HepG2 (cell line): ENCODE measurements around the gene TRMT112. TPM values are rescaled to one million over a fixed set of nuclear protein-coding genes. Genes with fewer than 3 reads are reported as not detected.

Experiments
- ATAC-seq: fragments of 200-7000 bp; cut with Tn5 transposase; 3 replicates; pipeline ENCODE4 v1.9.1; 2020; ENCODE audit warnings: mild to moderate bottlenecking, moderate library complexity
- BruUV-seq: library from RNA; stranded (reverse); fragments of 400-500 nt; replicated peaks from 2 replicates; lab custom pipeline; 2021; lab: Mats Ljungman, UMichigan
- CTCF ChIA-PET: fragments of 300-600 bp; formaldehyde crosslinking; extraction: SDS; loops from one replicate; lab custom pipeline; 2021; ENCODE audit warnings: low total read pairs, inconsistent platforms, low intra/inter-chr PET ratio; lab: Yijun Ruan, JAX
- POLR2A ChIA-PET: fragments of 350-600 bp; sonication (Branson Sonifier 250); formaldehyde crosslinking; loops from one replicate; lab custom pipeline; 2020; ENCODE audit warnings: antibody characterized with exemption, inconsistent platforms; lab: Yijun Ruan, JAX
- DNase-seq: peaks from one replicate; pipeline ENCODE4 v3.0.0-alpha.2; 2015; ENCODE audit warnings: low spot score
- FAIRE-seq: peaks from 3 replicates; lab custom pipeline; 2011; peaks lifted over from hg19 to GRCh38; lab: Jason Lieb, UNC
- H2AFZ ChIP-seq: one replicate; pipeline ENCODE4 v1.6.1; 2011; ENCODE audit warnings: low read length, inconsistent platforms
- H3K27ac ChIP-seq: fragments of 300-600 bp; 3 replicates; pipeline ENCODE4 v1.8.0; 2011; ENCODE audit warnings: mixed run types, mild to moderate bottlenecking, mixed read lengths, low read length, inconsistent platforms; ENCODE audit not compliant: insufficient read depth; ENCODE audit errors: extremely low read length
- H3K27me3 ChIP-seq, 2 experiments: fragments of 200-600 bp in 1 of 2; 2 replicates in 1 of 2; 3 replicates in 1 of 2; pipeline versions ENCODE4 v1.6.0 to v1.8.0; 2011; ENCODE audit warnings: low read length in 2 of 2, mild to moderate bottlenecking in 2 of 2, moderate library complexity in 2 of 2, inconsistent platforms in 1 of 2; ENCODE audit not compliant: insufficient read depth in 2 of 2, control insufficient read depth in 1 of 2
- H3K36me3 ChIP-seq, 2 experiments: fragments of 200-600 bp in 1 of 2; replicated peaks in 1 of 2; 2 replicates in 1 of 2; 3 replicates in 1 of 2; pipeline versions ENCODE4 v1.5.1 to v1.8.0; 2011; ENCODE audit warnings: low read length in 2 of 2, inconsistent platforms in 1 of 2; ENCODE audit not compliant: insufficient read depth in 2 of 2, control insufficient read depth in 1 of 2
- H3K4me1 ChIP-seq: 2 replicates; pipeline ENCODE4 v1.5.1; 2012; ENCODE audit warnings: low read length, inconsistent platforms; ENCODE audit not compliant: insufficient read depth
- H3K4me2 ChIP-seq: 2 replicates; pipeline ENCODE4 v1.6.0; 2011; ENCODE audit warnings: low read depth, low read length, inconsistent platforms
- H3K4me3 ChIP-seq, 3 experiments: fragments of 200-600 bp in 1 of 3; sonication (generic), shearing (Covaris generic) in 1 of 3; replicated peaks in 1 of 3; 2 replicates each; pipeline ENCODE4 v1.5.1; 2011 to 2016; ENCODE audit warnings: low read length in 3 of 3, inconsistent platforms in 2 of 3, low read depth in 2 of 3, mild to moderate bottlenecking in 2 of 3, control low read depth in 1 of 3, mixed read lengths in 1 of 3; ENCODE audit not compliant: insufficient read depth in 1 of 3
- H3K79me2 ChIP-seq: one replicate; pipeline ENCODE4 v1.6.1; 2011; ENCODE audit warnings: low read length, inconsistent platforms; ENCODE audit not compliant: insufficient read depth
- H3K9ac ChIP-seq: 2 replicates; pipeline ENCODE4 v1.6.0; 2011; ENCODE audit warnings: mild to moderate bottlenecking, low read depth, low read length, inconsistent platforms; ENCODE audit not compliant: insufficient read depth
- H3K9me3 ChIP-seq: 2 replicates; pipeline ENCODE4 v1.5.1; 2012; ENCODE audit warnings: mild to moderate bottlenecking, low read length
- H4K20me1 ChIP-seq: 2 replicates; pipeline ENCODE4 v1.6.0; 2011; ENCODE audit warnings: inconsistent platforms, mild to moderate bottlenecking, low read length, moderate library complexity; ENCODE audit not compliant: insufficient read depth
- AHR ChIP-seq: IDR thresholded peaks from 2 replicates; pipeline ENCODE4 v1.6.1; 2018; ENCODE audit warnings: missing genetic modification reagents, missing compliant biosample characterization
- ATM ChIP-seq: fragments of 450-650 bp; IDR thresholded peaks from 2 replicates; pipeline ENCODE4 v1.7.1; 2017; ENCODE audit warnings: mild to moderate bottlenecking, borderline replicate concordance
- CCDC6 ChIP-seq: sonication (generic); formaldehyde crosslinking; IDR thresholded peaks from 2 replicates; pipeline ENCODE4 v1.8.1; 2022; ENCODE audit warnings: mild to moderate bottlenecking, missing genetic modification reagents, moderate library complexity
- DMAP1 ChIP-seq: IDR thresholded peaks from 2 replicates; pipeline ENCODE4 v1.6.1; 2016
- DR1 ChIP-seq: sonication (generic); formaldehyde crosslinking; IDR thresholded peaks from 2 replicates; pipeline ENCODE4 v1.8.0; 2021; ENCODE audit warnings: mild to moderate bottlenecking, missing genetic modification reagents, inconsistent platforms
- MAF1 ChIP-seq: sonication (generic); formaldehyde crosslinking; IDR thresholded peaks from 2 replicates; pipeline ENCODE4 v1.5.0; 2020; ENCODE audit warnings: missing genetic modification reagents, borderline replicate concordance
- MYNN ChIP-seq: sonication (generic); formaldehyde crosslinking; IDR thresholded peaks from 2 replicates; pipeline ENCODE4 v1.4.0; 2020; ENCODE audit warnings: mild to moderate bottlenecking, low read depth, missing genetic modification reagents
- PATZ1 ChIP-seq: sonication (generic); formaldehyde crosslinking; IDR thresholded peaks from 2 replicates; pipeline ENCODE4 v1.4.0; 2020; ENCODE audit warnings: missing genetic modification reagents
- U2AF1 ChIP-seq: fragments of 200-400 bp; formaldehyde crosslinking; optimal IDR thresholded peaks from 2 replicates; pipeline ENCODE3; 2017; ENCODE audit warnings: mild to moderate bottlenecking, low read depth, low read length
- ZNF451 ChIP-seq: sonication (generic); formaldehyde crosslinking; IDR thresholded peaks from 2 replicates; pipeline ENCODE4 v1.5.0; 2020; ENCODE audit warnings: mild to moderate bottlenecking, missing genetic modification reagents
- WGBS: methylation state at CpG from one replicate; pipeline ENCODE4 v1.1.6; 2017; ENCODE audit warnings: low lambda C conversion rate; 5-methylcytosine and 5-hydroxymethylcytosine counted together
- in situ Hi-C: cut with HindIII; loops from 2 replicates; pipeline ENCODE4 v1.10.0; 2017; ENCODE audit warnings: low pct_unique_long_range_greater_than_20kb; ENCODE audit not compliant: extremely low pct_ligation_motif_present
- intact Hi-C: fragments of 100-400 bp; cut with micrococcal nuclease; formaldehyde crosslinking; loops from one replicate; pipeline ENCODE4 v1.10.0; 2022; ENCODE audit not compliant: unreplicated experiment
- polyA plus RNA-seq, 8 experiments: library from polyadenylated mRNA; depleted of rRNA in 3 of 8; stranded (reverse) in 7 of 8; unstranded in 1 of 8; fragments of >200 nt; fragmentation: Illumina TruSeq in 4 of 8; extraction: Trizol in 4 of 8; gene quantifications; 2 replicates each; pipeline versions ENCODE4 v1.2.1 to v1.2.3, GENCODE V29; 2011 to 2016; ENCODE audit warnings: low read depth in 4 of 8, missing spikeins in 1 of 8, mixed read lengths in 1 of 8; ENCODE audit not compliant: insufficient read depth in 1 of 8
- total RNA-seq, 5 experiments: library from RNA; depleted of rRNA; stranded (reverse); fragments of >200 nt; fragmentation: Illumina TruSeq; extraction: Trizol; gene quantifications; 2 replicates each; pipeline ENCODE4 v1.2.3, GENCODE V29; 2016; ENCODE audit warnings: low read depth in 1 of 5
- TF ChIP-seq, protein P1 (sequence below): sonication (generic); formaldehyde crosslinking; IDR thresholded peaks from 2 replicates; pipeline ENCODE4 v1.4.0; 2020; ENCODE audit warnings: missing genetic modification reagents, mild to moderate bottlenecking, borderline replicate concordance
- TF ChIP-seq, protein P2 (sequence below): sonication (generic); formaldehyde crosslinking; IDR thresholded peaks from 2 replicates; pipeline ENCODE4 v1.5.0; 2020; ENCODE audit warnings: mild to moderate bottlenecking, missing genetic modification reagents, borderline replicate concordance

TRMT112 gene
- total and polyA plus RNA-seq, 2 of the 13 experiments (the other 11 are each of a cell fraction or from before 2014, with no cell fraction given), result 186 to 409 TPM

GRCh38 chr11:64321533-64321932 is 4.2 kb upstream of the TRMT112 start:
- no TSS peak for BruUV-seq
- no peaks in the 10 kb centered on the region for H3K9me3 ChIP-seq
- peaks cover 1 to 15% of the 10 kb centered on the region in 2 experiments; a peak in 1 of 5 replicates for H3K36me3 ChIP-seq
- peaks cover 12% of the 10 kb centered on the region for H3K79me2 ChIP-seq
- CTCF ChIA-PET, result no interaction called here
- WGBS, result 96% methylated on average over 4 of the region's 5 CpGs
- H3K27me3 ChIP-seq, result no peaks in the 10 kb centered on the region; a peak in 1 of 5 replicates
- POLR2A ChIA-PET, result no interaction called here
- no peak for ATAC-seq
- DNase-seq, result no peak
- no peak overlapping the region for H2AFZ ChIP-seq
- no peak overlapping the region for H3K4me2 ChIP-seq
- FAIRE-seq, result no peak
- H3K27ac ChIP-seq, result no peak overlapping the region
- in situ Hi-C loops (no loop called here), intact Hi-C loops (no loop called here)
- no peak overlapping the region for H3K9ac ChIP-seq
- H3K4me1 ChIP-seq, result peaks cover 14% of the 10 kb centered on the region
- H4K20me1 ChIP-seq, result no peaks in the 10 kb centered on the region
- H3K4me3 ChIP-seq, result no peak overlapping the region
- TF ChIP-seq AHR (CRISPR knock-in tag) (no peak), U2AF1 (no peak), ZNF451 (CRISPR knock-in tag) (no peak), DMAP1 (CRISPR knock-in tag) (no peak), MAF1 (no peak), CCDC6 (CRISPR knock-in tag) (no peak), DR1 (CRISPR knock-in tag) (no peak), PATZ1 (CRISPR knock-in tag) (no peak), ATM (no peak), MYNN (CRISPR knock-in tag) (no peak)
- TF ChIP-seq, protein P1, sequence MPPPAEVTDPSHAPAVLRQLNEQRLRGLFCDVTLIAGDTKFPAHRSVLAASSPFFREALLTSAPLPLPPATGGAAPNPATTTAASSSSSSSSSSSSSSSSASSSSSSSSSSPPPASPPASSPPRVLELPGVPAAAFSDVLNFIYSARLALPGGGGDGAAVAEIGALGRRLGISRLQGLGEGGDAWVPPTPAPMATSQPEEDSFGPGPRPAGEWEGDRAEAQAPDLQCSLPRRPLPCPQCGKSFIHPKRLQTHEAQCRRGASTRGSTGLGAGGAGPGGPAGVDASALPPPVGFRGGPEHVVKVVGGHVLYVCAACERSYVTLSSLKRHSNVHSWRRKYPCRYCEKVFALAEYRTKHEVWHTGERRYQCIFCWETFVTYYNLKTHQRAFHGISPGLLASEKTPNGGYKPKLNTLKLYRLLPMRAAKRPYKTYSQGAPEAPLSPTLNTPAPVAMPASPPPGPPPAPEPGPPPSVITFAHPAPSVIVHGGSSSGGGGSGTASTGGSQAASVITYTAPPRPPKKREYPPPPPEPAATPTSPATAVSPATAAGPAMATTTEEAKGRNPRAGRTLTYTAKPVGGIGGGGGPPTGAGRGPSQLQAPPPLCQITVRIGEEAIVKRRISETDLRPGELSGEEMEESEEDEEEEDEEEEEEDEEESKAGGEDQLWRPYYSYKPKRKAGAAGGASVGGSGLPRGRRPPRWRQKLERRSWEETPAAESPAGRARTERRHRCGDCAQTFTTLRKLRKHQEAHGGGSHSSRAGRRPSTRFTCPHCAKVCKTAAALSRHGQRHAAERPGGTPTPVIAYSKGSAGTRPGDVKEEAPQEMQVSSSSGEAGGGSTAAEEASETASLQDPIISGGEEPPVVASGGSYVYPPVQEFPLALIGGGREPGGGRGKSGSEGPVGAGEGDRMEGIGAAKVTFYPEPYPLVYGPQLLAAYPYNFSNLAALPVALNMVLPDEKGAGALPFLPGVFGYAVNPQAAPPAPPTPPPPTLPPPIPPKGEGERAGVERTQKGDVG (CRISPR knock-in tag), result no peak
- TF ChIP-seq, protein P2, sequence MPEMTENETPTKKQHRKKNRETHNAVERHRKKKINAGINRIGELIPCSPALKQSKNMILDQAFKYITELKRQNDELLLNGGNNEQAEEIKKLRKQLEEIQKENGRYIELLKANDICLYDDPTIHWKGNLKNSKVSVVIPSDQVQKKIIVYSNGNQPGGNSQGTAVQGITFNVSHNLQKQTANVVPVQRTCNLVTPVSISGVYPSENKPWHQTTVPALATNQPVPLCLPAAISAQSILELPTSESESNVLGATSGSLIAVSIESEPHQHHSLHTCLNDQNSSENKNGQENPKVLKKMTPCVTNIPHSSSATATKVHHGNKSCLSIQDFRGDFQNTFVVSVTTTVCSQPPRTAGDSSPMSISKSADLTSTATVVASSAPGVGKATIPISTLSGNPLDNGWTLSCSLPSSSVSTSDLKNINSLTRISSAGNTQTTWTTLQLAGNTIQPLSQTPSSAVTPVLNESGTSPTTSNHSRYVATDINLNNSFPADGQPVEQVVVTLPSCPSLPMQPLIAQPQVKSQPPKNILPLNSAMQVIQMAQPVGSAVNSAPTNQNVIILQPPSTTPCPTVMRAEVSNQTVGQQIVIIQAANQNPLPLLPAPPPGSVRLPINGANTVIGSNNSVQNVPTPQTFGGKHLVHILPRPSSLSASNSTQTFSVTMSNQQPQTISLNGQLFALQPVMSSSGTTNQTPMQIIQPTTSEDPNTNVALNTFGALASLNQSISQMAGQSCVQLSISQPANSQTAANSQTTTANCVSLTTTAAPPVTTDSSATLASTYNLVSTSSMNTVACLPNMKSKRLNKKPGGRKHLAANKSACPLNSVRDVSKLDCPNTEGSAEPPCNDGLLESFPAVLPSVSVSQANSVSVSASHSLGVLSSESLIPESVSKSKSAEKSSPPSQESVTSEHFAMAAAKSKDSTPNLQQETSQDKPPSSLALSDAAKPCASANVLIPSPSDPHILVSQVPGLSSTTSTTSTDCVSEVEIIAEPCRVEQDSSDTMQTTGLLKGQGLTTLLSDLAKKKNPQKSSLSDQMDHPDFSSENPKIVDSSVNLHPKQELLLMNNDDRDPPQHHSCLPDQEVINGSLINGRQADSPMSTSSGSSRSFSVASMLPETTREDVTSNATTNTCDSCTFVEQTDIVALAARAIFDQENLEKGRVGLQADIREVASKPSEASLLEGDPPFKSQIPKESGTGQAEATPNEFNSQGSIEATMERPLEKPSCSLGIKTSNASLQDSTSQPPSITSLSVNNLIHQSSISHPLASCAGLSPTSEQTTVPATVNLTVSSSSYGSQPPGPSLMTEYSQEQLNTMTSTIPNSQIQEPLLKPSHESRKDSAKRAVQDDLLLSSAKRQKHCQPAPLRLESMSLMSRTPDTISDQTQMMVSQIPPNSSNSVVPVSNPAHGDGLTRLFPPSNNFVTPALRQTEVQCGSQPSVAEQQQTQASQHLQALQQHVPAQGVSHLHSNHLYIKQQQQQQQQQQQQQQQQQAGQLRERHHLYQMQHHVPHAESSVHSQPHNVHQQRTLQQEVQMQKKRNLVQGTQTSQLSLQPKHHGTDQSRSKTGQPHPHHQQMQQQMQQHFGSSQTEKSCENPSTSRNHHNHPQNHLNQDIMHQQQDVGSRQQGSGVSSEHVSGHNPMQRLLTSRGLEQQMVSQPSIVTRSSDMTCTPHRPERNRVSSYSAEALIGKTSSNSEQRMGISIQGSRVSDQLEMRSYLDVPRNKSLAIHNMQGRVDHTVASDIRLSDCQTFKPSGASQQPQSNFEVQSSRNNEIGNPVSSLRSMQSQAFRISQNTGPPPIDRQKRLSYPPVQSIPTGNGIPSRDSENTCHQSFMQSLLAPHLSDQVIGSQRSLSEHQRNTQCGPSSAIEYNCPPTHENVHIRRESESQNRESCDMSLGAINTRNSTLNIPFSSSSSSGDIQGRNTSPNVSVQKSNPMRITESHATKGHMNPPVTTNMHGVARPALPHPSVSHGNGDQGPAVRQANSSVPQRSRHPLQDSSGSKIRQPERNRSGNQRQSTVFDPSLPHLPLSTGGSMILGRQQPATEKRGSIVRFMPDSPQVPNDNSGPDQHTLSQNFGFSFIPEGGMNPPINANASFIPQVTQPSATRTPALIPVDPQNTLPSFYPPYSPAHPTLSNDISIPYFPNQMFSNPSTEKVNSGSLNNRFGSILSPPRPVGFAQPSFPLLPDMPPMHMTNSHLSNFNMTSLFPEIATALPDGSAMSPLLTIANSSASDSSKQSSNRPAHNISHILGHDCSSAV (CRISPR knock-in tag), result no peak
